NCI-H146 (cell line): ENCODE data around the gene PTTG1IP.

Experiments used
- DNase-seq: peaks from one replicate; lab custom pipeline; 2025; lab: John Stamatoyannopoulos, UW

The PTTG1IP gene

DNA sequence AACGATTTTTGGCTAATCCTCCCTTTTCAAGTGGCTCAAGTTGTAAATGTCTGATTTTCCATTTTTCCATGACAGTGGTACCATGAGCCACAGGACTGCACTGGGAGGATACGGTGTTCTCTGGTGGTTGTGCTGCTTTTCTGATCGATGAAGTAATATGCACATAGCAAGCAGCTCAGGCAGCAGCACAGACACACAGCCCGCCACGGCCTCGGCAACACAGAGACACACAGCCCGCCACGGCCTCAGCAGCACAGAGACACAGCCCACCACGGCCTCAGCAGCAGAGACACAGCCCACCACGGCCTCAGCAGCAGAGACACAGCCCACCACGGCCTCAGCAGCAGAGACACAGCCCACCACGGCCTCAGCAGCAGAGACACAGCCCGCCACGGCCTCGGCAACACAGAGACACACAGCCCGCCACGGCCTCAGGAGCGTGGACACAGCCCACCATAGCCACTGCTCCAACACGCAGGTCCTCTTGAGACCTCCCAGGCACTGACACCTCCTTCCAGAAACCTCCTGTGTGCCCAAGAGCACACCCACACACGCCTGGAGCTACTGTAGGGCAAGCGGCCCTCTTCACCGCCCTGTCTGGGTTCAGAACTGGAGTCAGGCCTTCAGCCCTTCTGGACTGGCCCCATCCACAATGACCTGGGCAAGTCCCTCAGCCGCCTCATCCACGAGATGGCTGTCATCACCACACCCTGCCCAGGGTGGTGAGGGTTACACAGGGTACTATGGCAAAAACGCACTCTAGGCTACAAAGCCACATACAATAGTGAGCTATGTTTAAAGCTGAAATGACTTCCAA is 10.4 kb downstream of the PTTG1IP start:
- no peak for DNase-seq

DNA sequence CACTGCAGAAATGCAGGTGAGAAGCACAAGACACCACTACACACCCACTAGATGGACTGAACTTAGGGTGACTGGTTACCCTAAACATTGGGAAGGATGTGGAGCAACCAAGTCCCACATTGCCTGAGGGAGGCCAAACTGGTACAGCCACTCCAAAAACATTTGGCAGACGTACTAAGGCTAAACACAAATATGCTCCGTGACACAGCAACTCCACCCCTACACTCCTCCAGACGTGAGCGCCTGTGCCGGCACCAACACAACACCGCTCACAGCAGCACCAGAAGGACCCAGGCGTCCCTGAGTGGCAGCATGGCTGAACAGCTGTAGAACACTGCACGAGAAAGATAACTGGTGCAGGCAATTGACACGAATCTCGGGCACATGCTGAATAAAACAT is 14.7 kb downstream of the PTTG1IP start:
- DNase-seq = no peak

DNA sequence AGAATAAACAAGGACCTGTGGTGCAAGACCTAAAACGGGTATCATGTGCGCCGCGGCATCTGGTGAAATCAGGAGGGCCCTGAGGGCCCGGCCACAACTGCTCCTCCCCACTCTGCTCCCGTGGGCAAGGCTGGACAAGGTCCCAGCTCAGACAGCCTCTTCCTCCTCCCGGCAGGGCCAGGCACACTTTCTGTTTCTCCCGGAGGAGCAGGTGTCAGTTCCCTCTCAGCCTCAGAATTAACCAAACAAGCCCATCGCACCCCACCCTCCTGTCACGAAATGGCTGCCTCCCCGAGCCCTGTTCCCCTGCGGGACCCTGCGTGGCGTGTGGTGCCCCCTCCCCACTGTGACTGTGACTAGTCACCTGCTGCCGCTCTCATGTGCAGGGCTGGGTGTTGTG is 15.2 kb downstream of the PTTG1IP start:
- no peak for DNase-seq

DNA sequence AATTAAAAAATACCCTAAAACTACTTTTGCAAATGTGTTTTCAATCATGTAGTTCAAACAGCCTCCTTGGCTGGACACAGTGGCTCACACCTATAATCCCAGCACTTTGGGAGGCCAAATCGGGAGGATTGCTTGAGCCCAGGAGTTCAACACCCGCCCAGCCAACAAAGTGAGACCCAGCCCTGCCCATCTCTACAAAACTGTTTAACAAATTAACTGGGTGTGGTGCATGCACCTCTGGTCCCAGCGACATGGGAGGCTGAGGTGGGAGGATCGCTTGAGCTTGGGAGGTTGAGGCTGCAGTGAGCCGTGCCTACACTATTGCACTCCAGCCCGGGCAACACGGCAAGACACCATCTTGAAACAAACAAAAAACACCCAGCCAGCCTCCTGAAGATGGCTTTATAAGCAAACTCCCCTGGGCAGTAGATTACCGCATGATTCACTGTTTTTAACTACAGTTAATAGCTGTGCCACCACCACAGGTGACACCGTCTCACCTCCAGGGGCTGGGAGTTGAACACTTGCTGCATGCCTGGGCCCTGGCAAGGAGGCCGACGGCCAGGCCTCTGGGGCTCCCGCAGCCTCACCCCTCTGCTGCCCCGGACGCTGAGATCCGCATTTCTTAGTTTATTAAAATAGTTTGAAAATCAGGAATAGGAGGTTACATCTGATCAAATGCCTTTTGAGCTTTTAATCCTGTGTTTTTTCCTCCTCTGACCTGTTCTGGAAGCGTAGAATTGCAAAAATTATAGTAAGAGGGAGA is 16.2 kb downstream of the PTTG1IP start:
- DNase-seq = no peak

DNA sequence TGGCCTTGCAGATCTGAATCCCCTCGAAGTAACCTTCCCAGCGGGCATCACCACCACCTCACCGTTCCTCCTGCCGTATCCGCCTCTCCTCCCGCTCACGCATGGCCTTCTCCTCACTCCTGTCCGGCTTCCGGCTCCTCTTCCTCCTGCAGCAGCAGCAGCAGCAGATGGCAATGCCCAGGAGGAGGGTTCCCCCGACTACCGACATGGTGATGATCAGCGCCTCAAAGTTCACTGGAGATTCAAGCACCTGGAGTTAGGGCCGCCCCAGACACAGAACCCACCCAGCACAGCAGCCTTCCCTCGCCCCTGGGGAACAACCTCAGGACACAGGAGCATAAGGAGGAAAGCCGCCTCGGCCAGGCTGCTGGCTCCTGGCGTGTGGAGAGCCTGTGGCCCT is 17.4 kb downstream of the PTTG1IP start:
- no peak for DNase-seq

DNA sequence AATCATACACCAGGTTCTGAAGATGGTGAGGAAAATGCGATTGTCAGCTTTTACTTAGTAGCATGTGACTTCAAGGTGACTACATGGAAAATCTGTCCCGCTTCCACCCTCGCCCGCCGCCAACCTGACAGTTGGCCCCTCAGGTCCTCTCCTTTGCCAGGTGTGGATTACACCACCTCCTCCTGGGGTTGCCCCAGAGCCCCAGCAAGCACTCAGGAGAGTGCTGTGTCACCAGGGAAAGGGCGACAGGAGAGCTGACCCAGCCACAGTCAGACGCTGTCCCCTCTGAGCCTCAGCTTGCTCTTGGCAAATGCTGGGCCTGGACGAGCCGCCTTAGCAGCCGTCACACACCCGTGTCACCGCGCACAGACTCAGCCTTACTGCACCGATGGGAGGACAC is 17.9 kb downstream of the PTTG1IP start:
- no peak for DNase-seq

DNA sequence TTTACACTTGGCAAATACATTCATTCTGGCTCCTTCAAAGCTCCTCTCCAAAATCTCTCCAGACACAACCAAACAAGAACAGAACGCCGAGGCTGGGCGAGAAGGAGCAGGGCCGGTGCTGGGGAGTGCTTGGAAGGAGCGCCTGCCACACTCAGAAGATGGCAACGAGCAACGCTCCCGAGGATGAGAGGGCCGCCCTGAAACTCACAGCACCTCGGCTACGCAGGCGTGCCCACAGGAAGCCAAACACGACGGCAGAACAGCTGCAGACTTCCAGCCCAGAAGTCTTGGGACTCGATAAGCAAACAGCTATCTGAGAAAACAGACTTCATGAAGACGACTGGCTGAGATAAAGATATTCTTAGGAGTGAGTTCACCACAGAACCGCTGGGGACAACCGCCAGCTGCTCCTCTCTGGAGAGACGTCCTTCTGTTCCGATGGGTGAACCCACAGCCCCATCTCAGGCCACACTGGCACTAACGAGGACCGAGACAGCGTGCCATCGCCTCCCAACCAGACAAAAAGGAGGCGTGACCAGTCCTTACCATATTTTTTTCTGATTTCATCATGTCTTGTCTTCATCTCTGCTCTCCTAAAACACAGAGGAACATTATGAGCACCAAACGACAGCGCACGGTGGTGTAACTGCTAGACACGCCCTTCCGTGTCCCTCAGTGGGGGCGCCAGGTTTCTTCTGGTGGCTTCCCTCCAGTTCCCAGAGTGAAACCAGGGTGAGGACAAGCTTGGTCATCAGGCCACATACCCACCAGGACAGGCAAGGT is 18.6 kb downstream of the PTTG1IP start:
- no peak for DNase-seq

DNA sequence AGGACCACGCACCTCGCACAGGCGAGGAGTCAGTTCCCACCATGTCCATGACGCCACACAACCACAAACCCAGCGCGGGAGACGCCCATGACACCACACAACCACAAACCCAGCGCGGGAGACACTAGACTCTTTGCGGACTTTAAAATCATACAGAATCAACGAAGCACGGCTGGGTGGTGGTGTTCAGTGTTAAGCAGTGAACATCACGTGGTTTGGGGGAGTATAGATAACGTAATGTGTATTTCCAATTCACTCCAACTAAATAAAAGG is 19.2 kb downstream of the PTTG1IP start:
- DNase-seq = no peak

DNA sequence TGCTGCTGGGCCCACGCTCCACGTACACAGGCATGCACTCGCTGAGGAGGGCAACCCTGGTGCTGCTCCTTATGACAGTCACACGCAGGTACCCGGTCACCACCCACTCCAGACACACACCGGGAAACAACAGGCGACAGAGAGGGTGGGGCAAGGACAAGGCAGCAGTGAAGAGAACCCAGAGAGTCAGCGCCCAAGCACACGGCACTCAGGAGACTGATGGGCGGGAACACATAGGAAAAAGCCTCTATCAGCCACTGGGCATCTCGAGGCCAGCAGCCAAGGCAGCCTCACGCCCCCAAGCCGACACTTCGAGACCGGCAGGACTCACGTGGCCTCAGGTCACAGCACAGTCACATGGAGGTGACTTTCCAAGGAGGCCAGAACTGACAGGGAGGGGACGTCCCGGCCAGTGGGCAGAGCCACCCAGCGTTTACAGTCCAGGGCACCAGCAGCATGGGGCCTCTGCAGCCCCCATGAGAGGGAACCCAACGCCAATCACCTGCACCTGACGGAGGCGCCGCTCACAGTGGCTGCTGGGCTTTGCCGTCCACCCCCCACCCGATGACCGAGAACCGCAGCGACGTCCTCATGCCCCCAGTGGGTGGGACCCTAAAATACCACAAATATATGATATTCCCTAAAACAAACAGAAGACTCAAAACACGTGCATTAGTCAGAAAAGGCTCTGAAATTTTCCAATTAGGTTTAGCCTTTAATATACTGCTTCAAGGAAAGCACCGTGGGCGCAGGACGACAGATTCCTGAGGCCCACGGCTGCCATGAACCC is 19.7 kb downstream of the PTTG1IP start:
- no peak for DNase-seq

DNA sequence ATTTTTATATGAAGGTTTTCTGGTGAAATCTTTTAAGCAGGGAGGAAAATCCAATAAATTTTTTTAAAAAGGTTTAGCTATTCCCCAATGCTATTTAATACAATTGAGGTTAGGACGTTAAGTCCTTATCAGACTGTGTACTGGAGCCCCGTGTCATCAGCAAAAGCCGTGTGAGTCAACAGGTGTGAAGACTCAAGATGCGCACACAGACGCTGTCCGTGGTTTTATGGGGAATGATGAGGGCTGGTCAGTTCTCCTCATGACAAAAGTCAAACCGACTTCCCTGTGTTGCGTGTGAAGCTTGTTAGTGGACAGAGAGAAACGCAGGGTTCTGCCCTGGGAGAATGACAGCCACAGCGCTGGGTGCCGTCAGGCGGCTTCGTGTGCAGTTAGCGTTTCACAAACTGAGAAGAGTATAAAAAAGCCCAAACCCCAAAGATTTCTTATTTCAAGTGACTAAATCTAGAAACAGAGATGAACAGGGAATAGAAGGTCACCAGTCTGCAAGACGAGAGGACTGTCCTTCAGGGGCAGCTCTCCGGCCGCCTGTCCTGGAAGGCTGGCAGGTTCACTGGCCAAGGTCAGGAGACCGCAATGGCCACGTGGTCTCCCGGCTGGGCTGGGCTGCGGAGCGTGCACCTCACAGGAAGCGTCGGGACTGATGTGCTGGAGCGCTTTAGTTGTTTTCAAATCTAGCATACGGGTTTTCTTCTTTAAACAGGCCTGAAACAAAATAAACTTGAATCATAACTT is 22.4 kb downstream of the PTTG1IP start:
- no peak for DNase-seq

DNA sequence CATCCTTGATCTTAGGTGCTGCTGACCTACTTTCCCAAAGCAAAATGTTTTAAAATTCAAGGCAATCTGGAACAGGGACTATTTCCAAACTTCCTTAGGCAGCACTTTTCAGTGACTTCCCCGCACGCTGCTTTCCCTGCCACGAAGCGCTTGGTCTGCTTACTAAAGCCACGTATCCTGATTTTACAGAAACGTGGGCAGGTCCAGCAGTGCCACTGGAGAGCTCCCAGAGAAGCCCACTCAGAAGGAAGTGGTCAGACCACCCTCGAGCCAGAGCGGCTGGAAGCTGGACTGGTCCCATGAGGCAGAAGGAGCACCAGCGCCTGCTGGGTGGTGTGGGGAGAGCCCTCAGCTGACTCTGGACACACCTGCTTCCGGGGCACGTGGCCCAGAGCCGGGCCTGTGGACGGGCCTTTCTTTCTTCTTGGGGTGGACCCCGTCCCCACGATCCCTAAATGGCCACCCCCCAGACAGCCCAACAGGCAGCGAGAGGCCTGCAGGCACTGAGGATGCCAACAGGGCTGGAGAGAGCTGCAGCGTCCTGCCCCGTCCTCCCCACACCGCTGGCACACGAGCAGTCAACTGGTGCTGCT is 23.2 kb downstream of the PTTG1IP start:
- no peak for DNase-seq

DNA sequence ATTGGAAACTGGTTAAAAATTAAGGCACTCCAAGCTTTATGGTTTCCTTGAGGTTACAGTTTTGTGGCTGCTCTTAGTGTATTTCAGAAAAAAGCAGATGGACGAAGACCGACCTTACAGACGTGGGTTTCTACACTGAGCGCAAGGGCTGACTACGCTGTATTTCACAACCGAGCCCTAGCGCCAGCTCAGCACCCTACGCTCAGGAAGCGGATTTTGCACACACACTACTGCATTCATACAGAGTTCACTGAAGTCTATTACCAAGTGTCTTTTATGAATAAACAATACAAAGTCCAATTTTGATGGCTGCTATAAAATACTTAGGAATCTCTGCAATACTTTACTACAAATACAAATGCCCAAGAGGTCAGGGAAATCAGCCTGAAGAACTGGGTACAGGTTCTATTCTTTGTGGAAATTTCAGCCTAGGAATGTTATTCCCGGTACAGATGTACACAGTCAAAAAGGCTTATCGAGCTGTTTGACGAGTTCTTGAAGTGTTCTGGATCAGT is 23.8 kb downstream of the PTTG1IP start:
- DNase-seq = no peak

DNA sequence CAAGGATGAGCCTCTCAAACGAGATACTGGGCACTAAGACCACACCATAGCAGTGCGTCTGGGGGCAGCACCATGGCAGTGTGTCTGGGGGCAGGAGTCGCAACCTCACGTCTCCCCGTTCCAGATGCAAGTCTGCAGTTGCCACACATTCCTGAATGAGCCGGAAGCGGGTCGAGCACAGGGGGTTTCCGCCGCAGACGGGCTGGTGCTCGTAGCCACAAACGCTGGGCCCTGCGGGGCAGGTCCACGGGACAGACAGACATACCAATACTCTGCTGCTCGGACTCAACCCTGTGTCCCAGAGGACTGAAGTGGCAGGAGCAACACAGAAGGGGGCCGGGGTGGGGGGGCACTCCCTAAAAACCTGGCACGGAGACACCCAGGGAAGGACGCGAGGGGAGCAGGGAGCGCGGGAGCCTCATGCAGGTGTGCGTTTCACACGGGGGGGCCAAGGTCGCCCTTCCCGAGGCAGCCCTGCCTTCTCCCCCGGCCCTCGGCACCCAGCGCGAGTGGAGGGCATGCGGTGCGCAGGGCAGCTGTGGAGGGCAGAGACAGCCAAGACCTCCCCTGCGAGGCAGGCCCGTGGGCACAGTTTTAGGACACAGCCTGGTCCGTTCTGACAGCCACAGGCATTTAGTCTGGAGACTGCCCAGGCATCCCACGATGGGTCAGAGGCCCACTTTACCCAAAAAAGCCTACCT is 24.5 kb downstream of the PTTG1IP start:
- DNase-seq = no peak

DNA sequence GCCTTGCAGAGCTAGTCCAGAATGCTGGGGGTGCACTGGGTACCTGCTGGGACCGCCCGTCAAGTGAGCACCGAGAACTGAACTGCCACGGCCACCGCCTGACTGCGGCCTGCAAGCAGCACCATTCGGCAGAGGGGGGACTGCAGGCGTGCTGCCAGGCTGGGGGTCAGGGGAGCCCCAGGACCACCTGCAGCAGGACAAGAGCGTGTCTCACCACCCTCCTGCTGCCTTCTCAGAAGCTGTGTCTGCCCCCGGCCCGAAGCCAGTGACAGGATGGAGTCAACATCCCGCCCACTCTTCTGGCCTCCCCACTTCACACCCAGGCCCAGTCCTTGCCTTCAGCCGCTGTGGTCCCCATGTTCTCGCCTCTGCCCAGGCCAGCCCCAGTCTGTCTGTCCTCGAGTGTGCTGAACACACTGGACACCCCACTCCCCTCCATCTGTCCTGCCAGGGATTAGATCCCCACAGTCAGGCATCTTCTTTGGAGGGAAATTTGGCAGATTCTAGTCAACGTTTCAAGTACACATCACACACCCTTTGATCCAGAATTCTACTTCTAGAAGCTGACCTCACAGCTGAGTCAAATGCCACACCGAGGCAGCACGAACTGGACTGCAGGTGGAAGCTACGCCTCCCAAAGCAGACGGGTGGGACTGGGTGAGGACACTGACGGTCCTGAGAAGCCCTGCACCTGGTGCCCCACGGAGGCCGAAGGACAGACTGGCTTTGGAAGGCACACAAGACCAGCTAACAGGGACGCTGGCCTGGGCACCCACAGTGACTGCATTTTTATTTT is 26.0 kb downstream of the PTTG1IP start:
- DNase-seq = no peak

DNA sequence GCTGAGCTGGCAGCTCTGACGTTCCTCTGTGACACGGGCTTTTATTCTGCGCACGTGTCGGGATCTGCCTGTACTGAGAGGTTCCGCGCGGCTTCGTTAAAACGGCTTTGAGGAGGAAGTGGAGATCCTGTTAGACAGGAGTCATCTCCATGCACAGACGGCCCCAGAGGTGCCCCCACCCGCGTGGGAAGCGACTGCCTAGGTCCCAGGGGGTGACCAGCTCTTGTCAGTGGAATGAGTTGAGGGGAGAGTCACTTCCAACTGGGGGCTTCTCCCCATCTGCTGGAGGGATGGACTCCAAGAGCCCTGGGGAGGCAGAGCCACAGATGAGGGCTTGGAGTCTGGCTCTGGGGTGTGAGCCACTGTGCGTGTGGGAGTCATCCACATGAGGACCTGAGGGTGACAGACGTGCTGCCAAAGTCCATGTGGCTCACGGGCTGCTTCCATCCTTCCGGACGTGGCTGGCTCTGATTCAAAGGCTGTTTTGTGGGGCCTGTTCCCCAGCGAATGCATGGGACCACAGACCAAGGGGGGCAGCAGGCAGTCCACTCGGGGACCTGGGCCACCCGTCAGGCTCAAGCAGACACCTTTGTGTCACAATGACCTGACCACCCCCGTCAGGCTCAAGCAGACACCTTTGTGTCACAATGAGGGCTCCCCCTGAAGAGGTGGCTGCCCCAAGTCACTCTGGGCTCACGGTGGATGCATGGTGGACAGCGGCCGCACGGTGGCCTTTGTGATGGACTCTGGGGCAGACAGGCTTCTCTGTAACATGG is 26.8 kb downstream of the PTTG1IP start:
- no peak for DNase-seq

DNA sequence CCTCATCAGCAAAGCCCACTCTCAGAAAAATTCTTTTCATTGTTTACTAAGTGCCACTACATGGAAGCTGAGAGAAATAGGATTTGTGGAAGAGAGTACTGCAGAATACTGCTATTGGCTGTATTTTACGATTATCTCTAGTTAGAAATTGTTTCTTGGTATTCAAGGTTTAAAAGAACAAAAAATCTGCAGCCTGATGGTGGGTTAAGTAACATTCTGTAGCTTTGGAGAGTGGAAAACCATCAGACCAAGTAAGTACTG is 27.3 kb downstream of the PTTG1IP start:
- DNase-seq = no peak

DNA sequence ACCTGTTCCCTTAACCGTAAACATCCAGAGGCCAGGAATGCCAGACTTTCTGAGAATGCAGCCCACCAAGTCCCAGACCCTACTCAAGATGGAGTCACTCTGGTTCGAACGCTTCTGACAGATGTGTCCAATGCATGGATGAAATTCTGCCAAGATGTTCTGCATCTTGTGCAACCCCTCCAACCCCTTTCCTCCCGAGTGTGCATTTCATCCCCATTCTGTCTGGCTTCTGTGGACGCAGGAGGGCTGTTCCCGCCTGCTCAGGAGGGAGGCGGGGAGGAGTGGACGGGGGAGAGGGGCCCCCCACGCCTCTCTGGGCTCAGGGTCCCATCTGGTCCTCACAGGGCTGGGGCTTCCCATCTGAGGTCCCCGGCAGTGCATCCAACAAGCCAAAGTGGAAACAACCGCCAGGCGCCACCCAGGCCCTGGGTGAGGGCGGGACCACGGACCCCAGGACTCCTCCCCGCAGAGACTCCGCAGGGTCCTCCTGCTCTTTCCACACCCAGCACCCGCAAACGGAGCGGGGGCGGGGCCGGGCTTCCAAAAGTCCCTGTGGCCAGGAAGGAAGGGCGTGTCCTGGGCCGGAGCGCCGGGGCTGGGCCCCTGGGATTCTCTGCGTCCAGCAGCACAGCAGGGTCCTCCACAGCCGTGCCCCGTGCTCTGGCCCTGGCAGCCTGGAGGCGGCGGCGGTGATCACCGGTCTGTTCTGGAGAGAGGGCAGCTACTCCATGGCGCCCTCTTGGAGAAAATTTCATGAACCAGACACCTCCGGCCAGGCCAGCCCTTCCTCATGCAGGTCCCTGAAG is 27.9 kb downstream of the PTTG1IP start:
- DNase-seq = peak; percentile 54

DNA sequence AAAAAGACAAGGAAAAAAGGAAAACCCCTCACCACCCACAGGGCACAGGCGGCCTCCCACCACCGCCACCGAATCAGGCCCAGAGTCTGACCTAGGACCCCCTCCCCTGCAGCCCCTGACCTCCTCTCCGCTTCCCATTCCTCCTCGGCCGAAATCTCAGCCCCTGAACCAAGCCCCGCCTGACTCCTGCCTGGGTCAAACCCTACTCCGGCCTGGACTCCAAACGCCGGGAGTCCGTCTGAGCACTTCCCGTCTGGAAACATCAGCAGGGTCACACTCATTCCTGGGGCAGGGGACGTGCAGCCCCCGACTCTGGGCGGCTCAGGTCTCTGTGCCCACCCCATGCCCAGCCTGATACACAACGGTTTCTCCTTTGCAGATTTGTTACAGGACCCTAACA is 29.2 kb downstream of the PTTG1IP start:
- no peak for DNase-seq
